CD4-positive, alpha-beta T cell treated with Interleukin-10 for 1 hour (primary cell): ENCODE results near the gene PMEPA1.

Experiments used
- DNase-seq: peaks from one replicate; pipeline ENCODE4 v3.0.0-alpha.2; 2020

Gene PMEPA1

GRCh38 chr20:57709823-57710799 is at the start of gene PMEPA1:
Gene PMEPA1 (minus strand): TSS chr20:57710015. CDS start chr20:57709582, 433 bp downstream.
- peak; percentile 94 for DNase-seq

GRCh38 chr20:57757767-57758166 is 48.0 kb upstream of the PMEPA1 start:
- DNase-seq, result no peak

GRCh38 chr20:57756921-57757320 is 47.1 kb upstream of the PMEPA1 start:
- no peak for DNase-seq

GRCh38 chr20:57756213-57756612 is 46.4 kb upstream of the PMEPA1 start:
- DNase-seq, result no peak

- no peak for DNase-seq
Observed at GRCh38 chr20:57755609-57756008, 45.8 kb upstream of the PMEPA1 start.

GRCh38 chr20:57754190-57754589 is 44.4 kb upstream of the PMEPA1 start:
- DNase-seq, result no peak

- DNase-seq, result no peak
Observed at GRCh38 chr20:57753332-57754164, 43.7 kb upstream of the PMEPA1 start.

GRCh38 chr20:57751411-57751810 is 41.6 kb upstream of the PMEPA1 start:
- DNase-seq, result no peak

- DNase-seq, result no peak
Observed at GRCh38 chr20:57749869-57750268, 40.1 kb upstream of the PMEPA1 start.

GRCh38 chr20:57749131-57749690 is 39.4 kb upstream of the PMEPA1 start:
- DNase-seq, result no peak

GRCh38 chr20:57748601-57749130 is 38.9 kb upstream of the PMEPA1 start:
- DNase-seq, result peak; percentile 34

GRCh38 chr20:57747861-57748481 is 38.2 kb upstream of the PMEPA1 start:
- no peak for DNase-seq

GRCh38 chr20:57746832-57747404 is 37.1 kb upstream of the PMEPA1 start:
- DNase-seq, result no peak

GRCh38 chr20:57746201-57746600 is 36.4 kb upstream of the PMEPA1 start:
- no peak for DNase-seq

- DNase-seq, result no peak
Observed at GRCh38 chr20:57744206-57744605, 34.4 kb upstream of the PMEPA1 start.

GRCh38 chr20:57743450-57744095 is 33.8 kb upstream of the PMEPA1 start:
- DNase-seq, result no peak

GRCh38 chr20:57742507-57743181 is 32.8 kb upstream of the PMEPA1 start:
- DNase-seq, result no peak

- DNase-seq, result no peak
Observed at GRCh38 chr20:57738484-57738883, 28.7 kb upstream of the PMEPA1 start.

GRCh38 chr20:57738053-57738452 is 28.2 kb upstream of the PMEPA1 start:
- no peak for DNase-seq

- DNase-seq, result no peak
Observed at GRCh38 chr20:57737349-57737748, 27.5 kb upstream of the PMEPA1 start.

GRCh38 chr20:57736738-57737347 is 27.0 kb upstream of the PMEPA1 start:
- no peak for DNase-seq
